ENCODE data around the gene FAM9C. TPM values are rescaled to one million over a fixed set of nuclear protein-coding genes. Genes with fewer than 3 reads are reported as not detected.

Gene FAM9C
- total and polyA plus RNA-seq, 2 donors (not counting 3 experiments of a cell fraction or from before 2014, with no cell fraction given): not detected

GRCh38 chrX:13059637-13060499, 15.4 kb upstream of the FAM9C start:
- no peaks in the 10 kb centered on the region for H4K20me1 ChIP-seq (replicated peaks; ENCODE audit: control insufficient read depth, extremely low read depth, insufficient read depth, low read length)
- no peaks in the 10 kb centered on the region for H3K27me3 ChIP-seq (ENCODE audit: control insufficient read depth in 2 of 2, insufficient read depth in 2 of 2, low read length in 2 of 2)
- no peak overlapping the region for H3K9ac ChIP-seq (replicated peaks; ENCODE audit: extremely low read depth, insufficient read depth, low read length)
- TF ChIP-seq FOS (IDR thresholded peaks at IDR 0.05; ENCODE audit: borderline replicate concordance, insufficient read depth, low read length): peak; percentile 7
- no peak for TF ChIP-seq EZH2 (IDR thresholded peaks at IDR 0.05; ENCODE audit: borderline replicate concordance, low read depth, low read length, severe bottlenecking)
- no peak for TF ChIP-seq CTCF (IDR thresholded peaks at IDR 0.05; ENCODE audit: extremely low read depth in 1 of 2, insufficient read depth in 1 of 2, low read depth in 1 of 2, low read length in 2 of 2)
- peak; percentile 48 for TF ChIP-seq GATA2 (IDR thresholded peaks at IDR 0.05; ENCODE audit: insufficient read depth, insufficient read length, low read depth, low read length)
- no peak for TF ChIP-seq POLR2A (IDR thresholded peaks at IDR 0.05; ENCODE audit: low read depth, low read length)
- no peak for TF ChIP-seq MAX (IDR thresholded peaks at IDR 0.05; ENCODE audit: insufficient read depth, insufficient read length)
- TF ChIP-seq POLR2AphosphoS5 (IDR thresholded peaks at IDR 0.05; ENCODE audit: insufficient read depth, low read depth, low read length): no peak
- peak; percentile 9 for TF ChIP-seq JUN (IDR thresholded peaks at IDR 0.05; ENCODE audit: borderline replicate concordance, insufficient read depth, insufficient read length, low read depth)
- TF ChIP-seq MYC (IDR thresholded peaks at IDR 0.05; ENCODE audit: low read depth, low read length): no peak
- BruUV-seq (replicated peaks): no TSS peak
- H3K27ac ChIP-seq (ENCODE audit: insufficient read depth, low read depth, low read length): no peak overlapping the region
- intact Hi-C loops (cut with micrococcal nuclease) (no loop called here), dilution Hi-C loops (cut with MboI; ENCODE audit: extremely low pct_ligation_motif_present, low sequenced_read_pairs) (no loop called here)
- no peak overlapping the region for H2AFZ ChIP-seq (ENCODE audit: low read depth, low read length)
- H3K4me1 ChIP-seq (ENCODE audit: control insufficient read depth, extremely low read depth, insufficient read depth, low read length): peaks cover 9% of the 10 kb centered on the region
- H3K9me3 ChIP-seq (replicated peaks; ENCODE audit: control insufficient read depth, insufficient read depth, low read length): no peaks in the 10 kb centered on the region
- peak; percentile 44 for DNase-seq (ENCODE audit: low read depth, low spot score)
- H3K79me2 ChIP-seq (ENCODE audit: control insufficient read depth, insufficient read depth, low read length): no peaks in the 10 kb centered on the region
- H3K9me1 ChIP-seq (replicated peaks; ENCODE audit: control insufficient read depth, extremely low read depth, insufficient read depth, low read length): no peaks in the 10 kb centered on the region
- H3K4me2 ChIP-seq (ENCODE audit: insufficient read depth, low read length): no peak overlapping the region
- CTCF ChIA-PET: no interaction called here
- H3K4me3 ChIP-seq (replicated peaks in 1 of 3; ENCODE audit: insufficient read depth in 1 of 3, low read depth in 1 of 3, low read length in 3 of 3): no peak overlapping the region
- POLR2A ChIA-PET: no interaction called here
- FAIRE-seq: peak; percentile 59
- H3K36me3 ChIP-seq (ENCODE audit: control insufficient read depth in 2 of 2, extremely low read depth in 1 of 2, insufficient read depth in 2 of 2, low read length in 2 of 2): no peaks in the 10 kb centered on the region

All from endothelial cell of umbilical vein (primary cell).